Natural killer cell (primary cell): ENCODE data around the gene LITAFD. TPM values are rescaled to one million over a fixed set of nuclear protein-coding genes. Genes with fewer than 3 reads are reported as not detected.
"Not testable (repeated sequence)": the region's sequence is repeated elsewhere in the genome, so short reads cannot be mapped to it uniquely, and the experiment has no call there.

Experiments used
- ATAC-seq, 3 donors: fragments of 150-1000 bp in 2 of 3; fragments of 200-7000 bp in 1 of 3; cut with Tn5 transposase; 1 replicate in 1 of 3; 2 replicates in 2 of 3; pipeline ENCODE4 v1.10.0; 2021; ENCODE audit warnings: mild to moderate bottlenecking in 2 of 3, moderate library complexity in 2 of 3
- DNase-seq, 2 donors: peaks; one replicate each; pipeline versions ENCODE4 v3.0.0 to v3.0.0-alpha.2; 2013 to 2021; ENCODE audit warnings: mixed read lengths in 1 of 2
- H3K27ac ChIP-seq: one replicate; pipeline ENCODE4 v1.5.1; 2013; ENCODE audit warnings: mild to moderate bottlenecking, low read length
- H3K27me3 ChIP-seq: one replicate; pipeline ENCODE4 v1.6.1; 2013; ENCODE audit warnings: low read length; ENCODE audit not compliant: control insufficient read depth, insufficient read depth
- H3K36me3 ChIP-seq: one replicate; pipeline ENCODE4 v1.6.1; 2013; ENCODE audit warnings: low read length; ENCODE audit not compliant: control insufficient read depth, insufficient read depth
- H3K4me1 ChIP-seq: one replicate; pipeline ENCODE4 v1.6.1; 2013; ENCODE audit warnings: low read length; ENCODE audit not compliant: control insufficient read depth, insufficient read depth
- H3K4me3 ChIP-seq: one replicate; pipeline ENCODE4 v1.5.1; 2013; ENCODE audit warnings: low read length
- H3K9me3 ChIP-seq: one replicate; pipeline ENCODE4 v1.6.1; 2013; ENCODE audit warnings: low read length; ENCODE audit not compliant: control insufficient read depth, insufficient read depth
- H3K27ac Mint-ChIP-seq, 2 donors: one replicate each; pipeline ENCODE4 v1.8.0; 2022; ENCODE audit warnings: mild to moderate bottlenecking in 2 of 2, mixed read lengths in 2 of 2, moderate library complexity in 1 of 2
- H3K27me3 Mint-ChIP-seq, 2 donors: one replicate each; pipeline ENCODE4 v1.8.0; 2022; ENCODE audit warnings: low read depth in 2 of 2, mixed read lengths in 2 of 2
- H3K36me3 Mint-ChIP-seq: one replicate; pipeline ENCODE4 v1.8.0; 2022; ENCODE audit warnings: mixed read lengths
- H3K4me1 Mint-ChIP-seq, 2 donors: one replicate each; pipeline ENCODE4 v1.8.0; 2022; ENCODE audit warnings: mixed read lengths in 2 of 2
- H3K4me3 Mint-ChIP-seq: one replicate; pipeline ENCODE4 v1.8.0; 2022; ENCODE audit warnings: mild to moderate bottlenecking, moderate library complexity, mixed read lengths
- H3K9me3 Mint-ChIP-seq, 2 donors: one replicate each; pipeline ENCODE4 v1.8.0; 2022; ENCODE audit warnings: mixed read lengths in 2 of 2
- WGBS: methylation state at CpG from one replicate; pipeline ENCODE4 v1.1.7; 2013; ENCODE audit warnings: missing lambda C conversion rate; ENCODE audit not compliant: insufficient coverage; 5-methylcytosine and 5-hydroxymethylcytosine counted together
- intact Hi-C: fragments of 100-400 bp; cut with micrococcal nuclease; formaldehyde crosslinking; loops from one replicate; pipeline ENCODE4 v1.14.2; 2022
- total RNA-seq, 4 donors: library from RNA; stranded (reverse); fragments of 120-200 nt in 1 of 4; gene quantifications; one replicate each; pipeline versions ENCODE4 v1.2.3 to v1.2.4, GENCODE V29; 2013 to 2022
- TF ChIP-seq, protein P1 (sequence below): fragments of 200-600 bp; IDR thresholded peaks from one replicate; pipeline ENCODE4 v1.8.0; 2022; ENCODE audit warnings: antibody characterized with exemption

Gene LITAFD
- total RNA-seq, 3 donors from 2014 or later (not counting 1 experiment from before 2014, with no cell fraction given): 0.21 to 1.1 (median 0.29) TPM

DNA sequence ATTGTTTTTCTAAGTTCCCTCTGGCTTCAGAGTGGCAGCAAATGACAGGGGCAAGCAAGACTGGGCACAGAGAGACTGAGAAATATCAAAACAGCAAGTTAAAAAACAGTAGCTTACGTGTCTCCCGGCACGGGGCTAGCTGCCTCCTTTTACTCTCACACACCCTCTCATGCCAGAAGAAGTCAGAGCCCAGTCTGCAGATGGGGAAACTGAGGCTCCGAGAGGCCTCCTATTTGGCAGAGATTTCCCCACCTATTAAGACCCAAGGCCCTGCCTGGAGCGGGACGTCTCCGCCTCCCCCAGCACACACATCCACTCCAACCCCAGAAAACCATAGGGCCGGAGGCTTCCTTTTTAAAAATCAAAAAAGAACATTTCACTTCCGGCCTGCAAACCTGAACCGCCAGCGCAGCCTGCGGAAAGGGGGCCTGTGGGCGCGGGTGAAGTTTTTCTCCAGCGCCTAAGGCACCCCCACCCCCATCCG, 14.2 kb upstream of the LITAFD start:
- 0% methylated on average over 16 of the region's 16 CpGs for WGBS
- no peaks in the 10 kb centered on the region for H3K36me3 Mint-ChIP-seq

DNA sequence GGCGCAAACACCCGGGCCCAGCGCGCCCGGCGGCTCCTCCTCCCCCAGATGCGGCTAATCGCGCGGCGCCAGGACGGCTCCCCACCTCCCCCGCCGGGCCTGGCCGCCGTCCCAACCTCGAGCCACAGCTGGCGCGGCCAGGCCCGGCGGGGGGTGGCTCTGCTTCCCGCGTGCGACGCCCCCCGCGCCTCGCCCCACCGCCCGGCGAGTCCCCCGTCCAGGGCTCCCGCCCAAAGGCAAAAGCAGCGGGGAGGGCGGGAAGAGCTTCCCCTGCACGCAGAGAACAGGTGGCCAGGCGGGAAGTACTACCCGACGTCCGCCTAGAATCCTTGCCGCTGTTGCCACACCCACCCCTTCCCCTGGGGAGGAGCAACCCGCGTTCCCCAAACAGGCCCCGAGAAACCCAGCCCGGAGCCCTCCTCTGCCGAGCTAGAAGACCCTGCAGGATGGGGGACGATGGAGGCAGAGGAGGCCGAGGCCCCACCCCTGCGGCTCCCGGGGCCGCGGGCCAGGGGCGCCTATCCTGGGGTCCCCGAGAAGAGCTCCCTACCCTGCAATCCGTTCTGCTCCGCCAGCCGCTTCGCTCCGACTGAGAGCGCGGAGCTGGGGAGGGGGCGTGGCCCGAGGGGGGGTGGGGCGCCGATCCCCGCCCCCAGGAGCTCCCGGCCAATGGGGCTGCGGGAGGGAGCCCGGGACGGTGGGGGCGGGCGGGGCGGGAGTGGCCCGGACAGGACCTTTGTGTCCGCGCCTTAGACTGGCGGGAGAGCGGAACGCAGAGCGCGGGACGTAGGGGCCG, 13.5 kb upstream of the LITAFD start, which contains the start of gene CARHSP1:
TSS of gene CARHSP1 (minus strand) at position 591 of the 796 bp plus-strand sequence. CDS start 9,678 bp downstream, outside the sequence.
- peaks cover 49 to 61% of the 10 kb centered on the region in 2 donors for H3K4me1 Mint-ChIP-seq
- under 1% methylated on average over 83 of the region's 83 CpGs for WGBS
- peak; percentile 81 to 91 (median 83) for ATAC-seq

More for the DNA sequence above, 14.2 kb upstream of the LITAFD start:
- ATAC-seq (peak in 1 of 3 donors; percentile 1), DNase-seq (peak; percentile 64 to 79)
- Mint-ChIP-seq H3K4me3 (peak overlapping the region; percentile 97), H3K4me1 (peaks cover 49 to 62% of the 10 kb centered on the region in 2 donors), H3K27me3 (no peaks in the 10 kb centered on the region), H3K9me3 (no peaks in the 10 kb centered on the region), H3K27ac (peak overlapping the region; percentile 84 to 87)
- Histone ChIP-seq H3K4me1 (peaks cover 45% of the 10 kb centered on the region), H3K4me3 (peak overlapping the region; percentile 97), H3K27ac (peak overlapping the region; percentile 55), H3K27me3 (no peaks in the 10 kb centered on the region), H3K36me3 (no peaks in the 10 kb centered on the region), H3K9me3 (no peaks in the 10 kb centered on the region)
- intact Hi-C loops: loop anchor here (5.0 kb wide), 1 partner anchor 196 kb away; the partner anchor contains the start of gene ABAT
- TF ChIP-seq, protein P1, sequence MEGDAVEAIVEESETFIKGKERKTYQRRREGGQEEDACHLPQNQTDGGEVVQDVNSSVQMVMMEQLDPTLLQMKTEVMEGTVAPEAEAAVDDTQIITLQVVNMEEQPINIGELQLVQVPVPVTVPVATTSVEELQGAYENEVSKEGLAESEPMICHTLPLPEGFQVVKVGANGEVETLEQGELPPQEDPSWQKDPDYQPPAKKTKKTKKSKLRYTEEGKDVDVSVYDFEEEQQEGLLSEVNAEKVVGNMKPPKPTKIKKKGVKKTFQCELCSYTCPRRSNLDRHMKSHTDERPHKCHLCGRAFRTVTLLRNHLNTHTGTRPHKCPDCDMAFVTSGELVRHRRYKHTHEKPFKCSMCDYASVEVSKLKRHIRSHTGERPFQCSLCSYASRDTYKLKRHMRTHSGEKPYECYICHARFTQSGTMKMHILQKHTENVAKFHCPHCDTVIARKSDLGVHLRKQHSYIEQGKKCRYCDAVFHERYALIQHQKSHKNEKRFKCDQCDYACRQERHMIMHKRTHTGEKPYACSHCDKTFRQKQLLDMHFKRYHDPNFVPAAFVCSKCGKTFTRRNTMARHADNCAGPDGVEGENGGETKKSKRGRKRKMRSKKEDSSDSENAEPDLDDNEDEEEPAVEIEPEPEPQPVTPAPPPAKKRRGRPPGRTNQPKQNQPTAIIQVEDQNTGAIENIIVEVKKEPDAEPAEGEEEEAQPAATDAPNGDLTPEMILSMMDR: no peak

DNA sequence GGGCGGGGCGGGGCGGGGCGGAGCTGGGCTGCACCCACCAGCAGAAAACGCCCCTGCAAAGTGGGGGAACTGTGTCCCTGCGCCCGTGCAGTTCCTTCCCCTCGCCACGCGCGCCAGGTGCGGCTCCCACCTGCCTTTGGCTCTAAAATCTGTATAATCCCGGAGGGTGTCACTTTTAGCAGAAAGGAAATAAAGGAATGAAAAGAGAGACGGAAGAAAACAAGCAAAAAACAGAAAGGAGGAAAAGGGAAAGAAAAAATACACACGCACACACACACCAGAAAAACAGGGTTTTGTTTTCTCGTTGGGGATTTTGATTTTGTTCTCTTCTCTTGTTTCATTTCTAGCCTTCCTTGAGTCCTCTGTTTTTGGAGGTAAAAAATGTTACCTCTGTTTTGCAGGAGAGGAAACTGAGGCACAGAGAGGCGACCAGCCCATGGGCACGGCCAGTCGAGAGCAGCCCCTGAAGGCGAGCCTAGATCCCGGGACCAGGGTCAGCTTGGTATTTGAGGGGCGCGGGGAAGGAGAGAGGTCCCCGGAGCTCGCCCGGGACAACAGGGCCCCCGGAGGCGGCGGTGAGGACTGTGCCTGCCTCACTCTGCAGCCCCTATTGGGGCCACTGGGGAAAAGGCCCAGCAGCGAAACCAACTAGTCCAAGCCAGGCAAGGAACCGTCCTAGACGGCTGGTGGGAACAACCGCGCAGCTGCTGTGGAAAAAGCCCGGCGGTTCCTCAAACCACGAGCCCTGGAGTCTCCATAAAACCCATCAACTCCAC, 12.8 kb upstream of the LITAFD start:
- intact Hi-C loops: loop anchor here (1.0 to 5.0 kb wide), 2 partner anchors 72 to 197 kb away; partner anchors contain the start of genes ABAT, PMM2 and TMEM186
- WGBS: 25% methylated on average over 35 of the region's 37 CpGs
- Histone ChIP-seq H3K27me3 (no peaks in the 10 kb centered on the region), H3K36me3 (no peaks in the 10 kb centered on the region), H3K4me3 (peak overlapping the region; percentile 42), H3K4me1 (peaks cover 47% of the 10 kb centered on the region), H3K27ac (no peak overlapping the region), H3K9me3 (no peaks in the 10 kb centered on the region)
- DNase-seq (no peak), ATAC-seq (no peak)
- H3K27ac Mint-ChIP-seq: peak overlapping the region; percentile 13 to 58
- peak overlapping the region; percentile 85 for H3K4me3 Mint-ChIP-seq
- H3K4me1 Mint-ChIP-seq: peaks cover 43 to 55% of the 10 kb centered on the region in 2 donors
- no peaks in the 10 kb centered on the region for H3K27me3 Mint-ChIP-seq
- H3K9me3 Mint-ChIP-seq: no peaks in the 10 kb centered on the region
- no peaks in the 10 kb centered on the region for H3K36me3 Mint-ChIP-seq
- TF ChIP-seq, protein P1: no peak

More for the DNA sequence above, 13.5 kb upstream of the LITAFD start, which contains the start of gene CARHSP1:
- peak; percentile 58 to 90 for DNase-seq
- Mint-ChIP-seq H3K9me3 (no peaks in the 10 kb centered on the region), H3K27ac (peak within 1 kb of the TSS; percentile 84 to 87), H3K27me3 (no peaks in the 10 kb centered on the region), H3K36me3 (no peaks in the 10 kb centered on the region), H3K4me3 (peak within 1 kb of the TSS; percentile 97)
- H3K4me3 ChIP-seq: peak within 1 kb of the TSS; percentile 97
- intact Hi-C loops: loop anchor here (1.0 to 5.0 kb wide), 2 partner anchors 71 to 196 kb away; partner anchors contain the start of genes ABAT, PMM2 and TMEM186
- no peaks in the 10 kb centered on the region for H3K9me3 ChIP-seq
- TF ChIP-seq, protein P1: no peak
- H3K27ac ChIP-seq: peak within 1 kb of the TSS; percentile 69
- no peaks in the 10 kb centered on the region for H3K36me3 ChIP-seq
- H3K27me3 ChIP-seq: no peaks in the 10 kb centered on the region
- peaks cover 45% of the 10 kb centered on the region for H3K4me1 ChIP-seq

GRCh38 chr16:8869988-8870241, 12.2 kb upstream of the LITAFD start:
- 98% methylated on average over 10 of the region's 10 CpGs for WGBS
- not testable (repeated sequence) for H3K36me3 ChIP-seq, H3K9me3 ChIP-seq, H3K4me3 ChIP-seq, H3K9me3 Mint-ChIP-seq, H3K4me3 Mint-ChIP-seq, H3K27ac Mint-ChIP-seq, ATAC-seq, DNase-seq, H3K27me3 ChIP-seq, H3K36me3 Mint-ChIP-seq, H3K27ac ChIP-seq, H3K27me3 Mint-ChIP-seq
- intact Hi-C loops: loop anchor here (1.0 to 5.0 kb wide), 2 partner anchors 73 to 198 kb away; partner anchors contain the start of genes ABAT, PMM2 and TMEM186
- H3K4me1 ChIP-seq: peaks cover 46% of the 10 kb centered on the region
- peaks cover 46 to 55% of the 10 kb centered on the region in 2 donors for H3K4me1 Mint-ChIP-seq
